ENCODE measurements around the gene DCTN5.

Gene DCTN5

DNA sequence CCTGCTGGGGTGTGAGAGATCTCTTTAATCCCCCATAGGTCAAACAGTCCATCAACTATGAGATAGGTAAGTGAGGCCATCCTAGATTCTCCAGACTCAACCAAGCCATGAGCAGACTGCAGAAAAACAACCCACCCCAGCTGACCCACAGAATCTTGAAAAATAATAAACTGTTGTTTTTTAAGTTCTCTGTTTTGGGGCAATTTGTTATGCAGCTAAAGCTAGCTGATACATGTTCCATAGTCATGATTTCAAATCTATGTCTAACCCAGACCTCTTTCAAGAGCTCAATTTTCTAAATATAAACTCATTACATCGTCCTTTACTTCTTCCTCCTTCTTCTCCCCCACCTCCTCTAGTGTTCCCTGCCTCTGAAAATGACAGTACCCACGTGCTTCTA is 61.7 kb downstream of the DCTN5 start:
- no peak overlapping the region for H3K4me2 ChIP-seq (ENCODE audit: low read length, poor library complexity, severe bottlenecking)
- H3K4ac ChIP-seq (ENCODE audit: low read depth in 1 of 2, low read length in 2 of 2): no peak overlapping the region
- no peak overlapping the region for H4K8ac ChIP-seq (ENCODE audit: low read length)
- peaks cover 16 to 31% of the 10 kb centered on the region in 2 experiments for H3K27me3 ChIP-seq (ENCODE audit: control insufficient read depth in 1 of 2, insufficient read depth in 1 of 2, low read length in 2 of 2)
- no peak overlapping the region for H2AFZ ChIP-seq (ENCODE audit: low read depth, low read length)
- no peak for DNase-seq
- no peak overlapping the region for H3K27ac ChIP-seq (ENCODE audit: low read length, poor library complexity, severe bottlenecking)
- no peak overlapping the region for H3K18ac ChIP-seq (ENCODE audit: low read depth in 1 of 2, low read length in 2 of 2)
- H3K4me1 ChIP-seq (ENCODE audit: control insufficient read depth, insufficient read depth, low read depth, low read length): peaks cover 5% of the 10 kb centered on the region
- H3K23ac ChIP-seq (ENCODE audit: low read length in 2 of 2): no peak overlapping the region
- H3K14ac ChIP-seq (ENCODE audit: low read length in 2 of 2): no peak overlapping the region
- H2BK120ac ChIP-seq (ENCODE audit: low read depth, low read length): no peak overlapping the region
- peaks cover 9% of the 10 kb centered on the region for H3K9me3 ChIP-seq (ENCODE audit: control insufficient read depth, low read length)
- no peak overlapping the region for H2BK5ac ChIP-seq (ENCODE audit: low read depth, low read length, poor library complexity, severe bottlenecking)
- no peak overlapping the region for H4K91ac ChIP-seq (ENCODE audit: low read length)
- no peak overlapping the region for H2BK15ac ChIP-seq (ENCODE audit: low read depth, poor library complexity, severe bottlenecking)
- no peak overlapping the region for H3K9ac ChIP-seq (ENCODE audit: low read length)
- H3K79me1 ChIP-seq (replicated peaks; ENCODE audit: low read length, poor library complexity, severe bottlenecking): no peaks in the 10 kb centered on the region
- no peak overlapping the region for H3K4me3 ChIP-seq (ENCODE audit: insufficient read depth in 1 of 2, low read depth in 1 of 2, low read length in 2 of 2)
- no peak overlapping the region for H2AK5ac ChIP-seq (ENCODE audit: low read length, severe bottlenecking)
- H2BK12ac ChIP-seq (ENCODE audit: low read length in 2 of 2): no peak overlapping the region
- 47% methylated on average over 2 of the region's 2 CpGs for WGBS
- no peaks in the 10 kb centered on the region for H3K36me3 ChIP-seq (ENCODE audit: control insufficient read depth in 1 of 2, insufficient read depth in 2 of 2, low read depth in 1 of 2, low read length in 2 of 2)

DNA sequence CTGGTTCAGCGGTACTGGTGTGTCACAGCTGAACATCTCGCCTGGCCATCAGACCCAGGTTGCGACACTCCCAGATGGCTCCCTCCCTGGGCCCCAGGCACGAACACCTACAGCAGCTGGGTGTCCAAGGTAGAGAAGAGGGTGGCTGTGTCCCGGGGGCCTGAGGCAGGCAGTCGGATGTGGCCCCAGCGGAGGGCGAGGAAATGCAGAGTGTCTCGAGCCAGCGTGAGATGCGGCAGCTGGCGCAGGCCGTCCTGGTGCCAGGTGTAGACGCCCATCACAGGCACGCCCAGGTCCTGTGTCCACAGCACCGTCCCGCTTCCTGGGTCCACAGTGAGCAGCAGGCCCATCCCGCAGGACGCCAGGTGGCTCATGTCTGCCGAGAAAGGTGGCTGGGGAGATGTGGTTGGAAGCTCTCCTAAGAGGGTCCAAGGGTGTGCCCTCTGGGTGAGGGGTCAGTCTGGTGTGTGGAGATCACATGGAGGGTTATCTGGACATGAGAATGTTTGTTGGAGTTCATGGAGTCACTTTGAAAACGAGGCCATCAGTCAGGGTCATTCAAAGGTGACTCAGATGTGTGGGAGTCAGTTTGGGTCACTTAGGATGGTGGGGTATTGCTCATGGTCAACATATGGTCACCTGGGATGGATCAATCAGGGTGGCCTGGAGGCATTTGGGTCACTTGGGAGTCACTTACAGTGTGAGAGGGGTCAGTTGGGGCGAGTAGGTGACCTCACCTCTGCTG is 63.7 kb downstream of the DCTN5 start:
- no peak overlapping the region for H2BK15ac ChIP-seq (ENCODE audit: low read depth, poor library complexity, severe bottlenecking)
- DNase-seq: no peak
- no peak overlapping the region for H3K27ac ChIP-seq (ENCODE audit: low read length, poor library complexity, severe bottlenecking)
- H2AK5ac ChIP-seq (ENCODE audit: low read length, severe bottlenecking): no peak overlapping the region
- H2BK120ac ChIP-seq (ENCODE audit: low read depth, low read length): no peak overlapping the region
- H3K4ac ChIP-seq (ENCODE audit: low read depth in 1 of 2, low read length in 2 of 2): no peak overlapping the region
- no peak overlapping the region for H4K91ac ChIP-seq (ENCODE audit: low read length)
- no peak overlapping the region for H2BK5ac ChIP-seq (ENCODE audit: low read depth, low read length, poor library complexity, severe bottlenecking)
- H3K9me3 ChIP-seq (ENCODE audit: control insufficient read depth, low read length): peaks cover 23% of the 10 kb centered on the region
- H3K18ac ChIP-seq (ENCODE audit: low read depth in 1 of 2, low read length in 2 of 2): no peak overlapping the region
- H3K9ac ChIP-seq (ENCODE audit: low read length): no peak overlapping the region
- peaks cover 5% of the 10 kb centered on the region for H3K4me1 ChIP-seq (ENCODE audit: control insufficient read depth, insufficient read depth, low read depth, low read length)
- WGBS: 88% methylated on average over 22 of the region's 22 CpGs
- H2BK12ac ChIP-seq (ENCODE audit: low read length in 2 of 2): no peak overlapping the region
- H4K8ac ChIP-seq (ENCODE audit: low read length): no peak overlapping the region
- no peaks in the 10 kb centered on the region for H3K79me1 ChIP-seq (replicated peaks; ENCODE audit: low read length, poor library complexity, severe bottlenecking)
- no peak overlapping the region for H3K23ac ChIP-seq (ENCODE audit: low read length in 2 of 2)
- no peak overlapping the region for H3K4me2 ChIP-seq (ENCODE audit: low read length, poor library complexity, severe bottlenecking)
- no peak overlapping the region for H3K4me3 ChIP-seq (ENCODE audit: insufficient read depth in 1 of 2, low read depth in 1 of 2, low read length in 2 of 2)
- H3K27me3 ChIP-seq (ENCODE audit: control insufficient read depth in 1 of 2, insufficient read depth in 1 of 2, low read length in 2 of 2): peaks cover 24 to 43% of the 10 kb centered on the region in 2 experiments
- no peak overlapping the region for H2AFZ ChIP-seq (ENCODE audit: low read depth, low read length)
- H3K14ac ChIP-seq (ENCODE audit: low read length in 2 of 2): no peak overlapping the region
- H3K36me3 ChIP-seq (ENCODE audit: control insufficient read depth in 1 of 2, insufficient read depth in 2 of 2, low read depth in 1 of 2, low read length in 2 of 2): no peaks in the 10 kb centered on the region

DNA sequence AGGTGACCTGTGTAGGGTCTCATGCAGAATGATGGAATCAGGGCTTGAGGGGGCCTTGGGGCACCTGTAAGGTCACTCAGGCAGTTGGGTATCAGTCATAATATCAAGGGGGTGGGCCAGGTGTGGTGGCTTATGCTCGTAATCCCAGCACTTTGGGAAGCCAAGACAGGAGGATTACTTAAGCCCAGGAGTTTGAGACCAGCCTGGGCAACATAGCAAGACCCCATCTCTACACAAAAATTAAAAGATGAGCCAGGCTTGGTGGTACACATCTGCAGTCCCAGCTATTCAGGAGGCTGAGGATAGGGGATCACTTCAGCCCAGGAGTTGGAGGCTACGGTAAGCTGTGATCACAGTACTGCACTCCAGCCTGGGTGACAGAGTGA is 64.2 kb downstream of the DCTN5 start:
- H3K4me3 ChIP-seq (ENCODE audit: insufficient read depth in 1 of 2, low read depth in 1 of 2, low read length in 2 of 2): no peak overlapping the region
- no peak overlapping the region for H2AK5ac ChIP-seq (ENCODE audit: low read length, severe bottlenecking)
- H3K14ac ChIP-seq (ENCODE audit: low read length in 2 of 2): no peak overlapping the region
- no peak overlapping the region for H2BK5ac ChIP-seq (ENCODE audit: low read depth, low read length, poor library complexity, severe bottlenecking)
- no peak overlapping the region for H2BK120ac ChIP-seq (ENCODE audit: low read depth, low read length)
- H3K27me3 ChIP-seq (ENCODE audit: control insufficient read depth in 1 of 2, insufficient read depth in 1 of 2, low read length in 2 of 2): peaks cover 30 to 45% of the 10 kb centered on the region in 2 experiments
- DNase-seq: no peak
- H3K36me3 ChIP-seq (ENCODE audit: control insufficient read depth in 1 of 2, insufficient read depth in 2 of 2, low read depth in 1 of 2, low read length in 2 of 2): no peaks in the 10 kb centered on the region
- WGBS: 82% methylated on average over 2 of the region's 2 CpGs
- H2BK15ac ChIP-seq (ENCODE audit: low read depth, poor library complexity, severe bottlenecking): no peak overlapping the region
- H3K9me3 ChIP-seq (ENCODE audit: control insufficient read depth, low read length): peaks cover 29% of the 10 kb centered on the region
- H3K79me1 ChIP-seq (replicated peaks; ENCODE audit: low read length, poor library complexity, severe bottlenecking): no peaks in the 10 kb centered on the region
- no peak overlapping the region for H3K9ac ChIP-seq (ENCODE audit: low read length)
- H3K4me2 ChIP-seq (ENCODE audit: low read length, poor library complexity, severe bottlenecking): no peak overlapping the region
- no peak overlapping the region for H3K18ac ChIP-seq (ENCODE audit: low read depth in 1 of 2, low read length in 2 of 2)
- no peak overlapping the region for H2AFZ ChIP-seq (ENCODE audit: low read depth, low read length)
- H3K27ac ChIP-seq (ENCODE audit: low read length, poor library complexity, severe bottlenecking): no peak overlapping the region
- no peak overlapping the region for H4K8ac ChIP-seq (ENCODE audit: low read length)
- peaks cover 3% of the 10 kb centered on the region for H3K4me1 ChIP-seq (ENCODE audit: control insufficient read depth, insufficient read depth, low read depth, low read length)
- H2BK12ac ChIP-seq (ENCODE audit: low read length in 2 of 2): no peak overlapping the region
- no peak overlapping the region for H4K91ac ChIP-seq (ENCODE audit: low read length)
- H3K23ac ChIP-seq (ENCODE audit: low read length in 2 of 2): no peak overlapping the region
- H3K4ac ChIP-seq (ENCODE audit: low read depth in 1 of 2, low read length in 2 of 2): no peak overlapping the region

DNA sequence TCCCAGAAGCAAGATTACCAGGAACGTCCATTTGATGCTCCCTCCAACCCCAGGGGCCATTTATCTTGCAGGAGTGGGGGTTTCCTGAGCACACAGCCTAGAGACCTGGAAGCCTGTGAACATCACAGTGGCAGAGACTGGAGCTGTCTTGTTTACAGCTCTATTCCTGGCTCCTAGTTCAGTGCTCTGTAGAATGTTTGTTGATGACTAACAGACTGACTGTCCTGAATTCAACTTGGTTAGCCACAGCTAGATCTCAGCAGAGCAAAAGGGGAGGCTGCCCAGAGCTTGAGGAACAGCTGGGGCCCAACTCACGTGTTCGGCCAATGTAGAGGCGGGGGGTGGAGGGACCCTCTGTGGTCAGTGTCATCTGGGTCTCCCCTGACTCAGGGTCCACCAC is 65.2 kb downstream of the DCTN5 start:
- H3K36me3 ChIP-seq (ENCODE audit: control insufficient read depth in 1 of 2, insufficient read depth in 2 of 2, low read depth in 1 of 2, low read length in 2 of 2): no peaks in the 10 kb centered on the region
- H3K9ac ChIP-seq (ENCODE audit: low read length): no peak overlapping the region
- H3K27me3 ChIP-seq (ENCODE audit: control insufficient read depth in 1 of 2, insufficient read depth in 1 of 2, low read length in 2 of 2): peaks cover 39 to 50% of the 10 kb centered on the region in 2 experiments
- no peak overlapping the region for H2BK120ac ChIP-seq (ENCODE audit: low read depth, low read length)
- H4K8ac ChIP-seq (ENCODE audit: low read length): no peak overlapping the region
- H3K79me1 ChIP-seq (replicated peaks; ENCODE audit: low read length, poor library complexity, severe bottlenecking): no peaks in the 10 kb centered on the region
- H3K4me1 ChIP-seq (ENCODE audit: control insufficient read depth, insufficient read depth, low read depth, low read length): no peaks in the 10 kb centered on the region
- H2BK12ac ChIP-seq (ENCODE audit: low read length in 2 of 2): no peak overlapping the region
- 83% methylated on average over 4 of the region's 4 CpGs for WGBS
- H4K91ac ChIP-seq (ENCODE audit: low read length): no peak overlapping the region
- no peak overlapping the region for H3K18ac ChIP-seq (ENCODE audit: low read depth in 1 of 2, low read length in 2 of 2)
- no peak overlapping the region for H2BK5ac ChIP-seq (ENCODE audit: low read depth, low read length, poor library complexity, severe bottlenecking)
- H3K9me3 ChIP-seq (ENCODE audit: control insufficient read depth, low read length): peaks cover 33% of the 10 kb centered on the region
- no peak overlapping the region for H3K23ac ChIP-seq (ENCODE audit: low read length in 2 of 2)
- no peak overlapping the region for H2AFZ ChIP-seq (ENCODE audit: low read depth, low read length)
- DNase-seq: no peak
- H3K4ac ChIP-seq (ENCODE audit: low read depth in 1 of 2, low read length in 2 of 2): no peak overlapping the region
- no peak overlapping the region for H3K14ac ChIP-seq (ENCODE audit: low read length in 2 of 2)
- no peak overlapping the region for H2AK5ac ChIP-seq (ENCODE audit: low read length, severe bottlenecking)
- no peak overlapping the region for H3K27ac ChIP-seq (ENCODE audit: low read length, poor library complexity, severe bottlenecking)
- H2BK15ac ChIP-seq (ENCODE audit: low read depth, poor library complexity, severe bottlenecking): no peak overlapping the region
- H3K4me3 ChIP-seq (ENCODE audit: insufficient read depth in 1 of 2, low read depth in 1 of 2, low read length in 2 of 2): no peak overlapping the region
- H3K4me2 ChIP-seq (ENCODE audit: low read length, poor library complexity, severe bottlenecking): no peak overlapping the region

All from mesenchymal stem cell (in vitro differentiated cells and primary cell).